PFSK-1 (cell line): ENCODE data around the gene CRB2.

Source experiments
- FOXP2 ChIP-seq: optimal IDR thresholded peaks from 2 replicates; pipeline ENCODE3; 2011; ENCODE audit warnings: borderline replicate concordance, control low read depth, inconsistent platforms; ENCODE audit not compliant: insufficient read depth; ENCODE audit errors: extremely low read length, extremely low read depth
- SIN3A ChIP-seq: IDR thresholded peaks from 2 replicates; pipeline ENCODE4 v1.6.1; 2012; ENCODE audit warnings: mild to moderate bottlenecking, low read length, moderate library complexity, borderline replicate concordance; ENCODE audit not compliant: insufficient read depth
- TF ChIP-seq, protein P1 (sequence below), 2 experiments: IDR thresholded peaks; 2 replicates each; pipeline versions ENCODE4 v1.6.1 to v1.8.0; 2011 to 2012; ENCODE audit warnings: low read depth in 2 of 2, low read length in 2 of 2, control low read depth in 1 of 2, inconsistent platforms in 1 of 2, mild to moderate bottlenecking in 1 of 2, moderate library complexity in 1 of 2; ENCODE audit not compliant: insufficient read depth in 1 of 2

DNA sequence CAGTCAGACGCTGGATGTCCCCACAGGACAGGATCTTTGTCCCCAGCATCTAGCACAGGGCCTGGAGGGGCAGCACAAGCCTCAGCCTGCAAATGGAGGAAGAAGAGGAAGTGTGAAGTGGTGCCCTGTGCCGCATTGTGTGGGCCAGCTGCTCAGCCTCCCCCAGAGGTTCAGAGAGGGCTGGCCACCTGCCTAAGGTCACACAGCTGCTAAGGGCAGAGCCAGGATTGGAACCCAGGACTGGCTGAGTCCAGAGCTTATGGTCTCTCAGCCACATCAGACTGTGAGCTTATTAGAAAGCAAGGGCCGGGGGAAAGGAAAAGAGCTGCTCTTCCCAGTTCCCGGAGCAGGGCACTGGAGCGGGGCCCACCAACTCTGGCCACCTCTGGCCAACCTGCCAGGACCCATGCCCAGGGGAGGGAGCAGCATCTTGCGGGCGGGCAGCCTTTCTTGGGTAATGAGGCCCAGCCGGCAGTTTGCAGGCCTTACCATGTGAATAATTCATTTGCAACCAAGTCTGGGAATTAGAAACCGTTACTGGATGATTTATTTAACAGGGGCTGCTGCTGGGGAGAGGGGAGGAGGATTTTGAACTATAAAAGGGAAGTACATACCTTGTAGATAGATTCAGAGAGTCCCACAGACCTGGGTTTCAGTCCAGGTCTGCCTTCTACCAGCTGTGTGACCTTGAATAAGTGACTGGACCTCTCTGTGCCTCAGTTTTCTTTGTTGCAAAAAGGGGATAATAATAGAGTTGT lies 11.6 kb upstream of the CRB2 start:
- TF ChIP-seq, protein P1, sequence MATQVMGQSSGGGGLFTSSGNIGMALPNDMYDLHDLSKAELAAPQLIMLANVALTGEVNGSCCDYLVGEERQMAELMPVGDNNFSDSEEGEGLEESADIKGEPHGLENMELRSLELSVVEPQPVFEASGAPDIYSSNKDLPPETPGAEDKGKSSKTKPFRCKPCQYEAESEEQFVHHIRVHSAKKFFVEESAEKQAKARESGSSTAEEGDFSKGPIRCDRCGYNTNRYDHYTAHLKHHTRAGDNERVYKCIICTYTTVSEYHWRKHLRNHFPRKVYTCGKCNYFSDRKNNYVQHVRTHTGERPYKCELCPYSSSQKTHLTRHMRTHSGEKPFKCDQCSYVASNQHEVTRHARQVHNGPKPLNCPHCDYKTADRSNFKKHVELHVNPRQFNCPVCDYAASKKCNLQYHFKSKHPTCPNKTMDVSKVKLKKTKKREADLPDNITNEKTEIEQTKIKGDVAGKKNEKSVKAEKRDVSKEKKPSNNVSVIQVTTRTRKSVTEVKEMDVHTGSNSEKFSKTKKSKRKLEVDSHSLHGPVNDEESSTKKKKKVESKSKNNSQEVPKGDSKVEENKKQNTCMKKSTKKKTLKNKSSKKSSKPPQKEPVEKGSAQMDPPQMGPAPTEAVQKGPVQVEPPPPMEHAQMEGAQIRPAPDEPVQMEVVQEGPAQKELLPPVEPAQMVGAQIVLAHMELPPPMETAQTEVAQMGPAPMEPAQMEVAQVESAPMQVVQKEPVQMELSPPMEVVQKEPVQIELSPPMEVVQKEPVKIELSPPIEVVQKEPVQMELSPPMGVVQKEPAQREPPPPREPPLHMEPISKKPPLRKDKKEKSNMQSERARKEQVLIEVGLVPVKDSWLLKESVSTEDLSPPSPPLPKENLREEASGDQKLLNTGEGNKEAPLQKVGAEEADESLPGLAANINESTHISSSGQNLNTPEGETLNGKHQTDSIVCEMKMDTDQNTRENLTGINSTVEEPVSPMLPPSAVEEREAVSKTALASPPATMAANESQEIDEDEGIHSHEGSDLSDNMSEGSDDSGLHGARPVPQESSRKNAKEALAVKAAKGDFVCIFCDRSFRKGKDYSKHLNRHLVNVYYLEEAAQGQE (IDR thresholded peaks at IDR 0.05; ENCODE audit: insufficient read depth in 1 of 2, low read depth in 2 of 2, low read length in 2 of 2), result no peak
- TF ChIP-seq FOXP2 (no peak), SIN3A (no peak)
